Measurements from ENCODE around the gene DIRAS3.
"Not testable (repeated sequence)": the region's sequence is repeated elsewhere in the genome, so short reads cannot be mapped to it uniquely, and the experiment has no call there.

The DIRAS3 gene

GRCh38 chr1:68028566-68028965 is 21.9 kb downstream of the DIRAS3 start:
- no peak for DNase-seq
- intact Hi-C loops (cut with DNase I), result no loop called here

GRCh38 chr1:68024635-68025338 is 25.6 kb downstream of the DIRAS3 start:
- DNase-seq, result no peak
- intact Hi-C loops (cut with DNase I), result no loop called here

- intact Hi-C loops (cut with DNase I), result no loop called here
These were observed 34.0 kb downstream of the DIRAS3 start for GRCh38 chr1:68016381-68016780.

GRCh38 chr1:68015971-68016370 is 34.5 kb downstream of the DIRAS3 start:
- intact Hi-C loops (cut with DNase I), result no loop called here
- DNase-seq, result no peak

More at GRCh38 chr1:68016381-68016780, 34.0 kb downstream of the DIRAS3 start:
- no peak for DNase-seq

- no peak for DNase-seq
- intact Hi-C loops (cut with DNase I), result no loop called here
These were observed 35.1 kb downstream of the DIRAS3 start for GRCh38 chr1:68015369-68015768.

GRCh38 chr1:68013351-68013750 is 37.1 kb downstream of the DIRAS3 start:
- intact Hi-C loops (cut with DNase I), result no loop called here
- no peak for DNase-seq

- intact Hi-C loops (cut with DNase I), result no loop called here
- no peak for DNase-seq
These were observed 38.6 kb downstream of the DIRAS3 start for GRCh38 chr1:68011657-68012375.

GRCh38 chr1:68010543-68010942 is 39.9 kb downstream of the DIRAS3 start:
- intact Hi-C loops (cut with DNase I), result no loop called here

GRCh38 chr1:68010090-68010489 is 40.3 kb downstream of the DIRAS3 start:
- no peak for DNase-seq

More at GRCh38 chr1:68010543-68010942, 39.9 kb downstream of the DIRAS3 start:
- DNase-seq, result no peak

GRCh38 chr1:68003626-68004025 is 46.8 kb downstream of the DIRAS3 start:
- DNase-seq; intact Hi-C loops (cut with DNase I): not testable (repeated sequence)

More at GRCh38 chr1:68010090-68010489, 40.3 kb downstream of the DIRAS3 start:
- intact Hi-C loops (cut with DNase I), result no loop called here

- intact Hi-C loops (cut with DNase I), result no loop called here
- DNase-seq, result no peak
These were observed 50.2 kb downstream of the DIRAS3 start for GRCh38 chr1:68000191-68000590.

GRCh38 chr1:67997746-67998145 is 52.7 kb downstream of the DIRAS3 start:
- intact Hi-C loops (cut with DNase I), result no loop called here
- DNase-seq, result no peak

Measured in posterior cingulate gyrus (tissue), 11 donors.